Peyer's patch (tissue), 4 donors: ENCODE results near the gene LRGUK. TPM values are rescaled to one million over a fixed set of nuclear protein-coding genes. Genes with fewer than 3 reads are reported as not detected.

Experiments used
- DNase-seq, 3 donors: peaks; one replicate each; pipeline ENCODE4 v3.0.0-alpha.2; 2017 to 2019
- H3K27ac ChIP-seq, 4 donors: fragments of 200-600 bp; sonication (generic); one replicate each; pipeline ENCODE4 v1.5.1; 2016 to 2019
- H3K27me3 ChIP-seq, 2 donors: fragments of 200-600 bp; sonication (generic); one replicate each; pipeline ENCODE4 v1.5.1; 2019
- H3K36me3 ChIP-seq, 3 donors: fragments of 200-600 bp; sonication (generic); one replicate each; pipeline ENCODE4 v1.5.1; 2016 to 2019
- H3K4me1 ChIP-seq, 4 donors: fragments of 200-600 bp; sonication (generic); one replicate each; pipeline ENCODE4 v1.5.1; 2016 to 2019
- H3K4me3 ChIP-seq, 4 donors: fragments of 200-600 bp; sonication (generic); 1 replicate in 3 of 4; 2 replicates in 1 of 4; pipeline ENCODE4 v1.5.1; 2016 to 2019; ENCODE audit warnings: mild to moderate bottlenecking in 1 of 4
- H3K9me3 ChIP-seq, 4 donors: fragments of 200-600 bp; sonication (generic); one replicate each; pipeline ENCODE4 v1.5.1; 2016 to 2019; ENCODE audit warnings: mild to moderate bottlenecking in 1 of 4
- POLR2A ChIP-seq, 2 donors: fragments of 450-650 bp; IDR thresholded peaks; one replicate each; pipeline ENCODE4 v1.5.1; 2017; ENCODE audit warnings: antibody characterized with exemption in 2 of 2, mild to moderate bottlenecking in 2 of 2, moderate library complexity in 2 of 2
- total RNA-seq, 4 donors: library from RNA; depleted of rRNA; stranded (reverse); fragments of >200 nt; gene quantifications; one replicate each; pipeline ENCODE4 v1.1.0, GENCODE V29; 2016
- TF ChIP-seq, protein P1 (sequence below), 6 experiments: fragments of 450-650 bp in 4 of 6; fragments of 200-600 bp in 2 of 6; sonication (generic) in 1 of 6; IDR thresholded peaks; one replicate each; pipeline ENCODE4 v1.5.1; 2017 to 2019; ENCODE audit warnings: antibody characterized with exemption in 6 of 6, mild to moderate bottlenecking in 3 of 6, moderate library complexity in 1 of 6

Gene LRGUK
- total RNA-seq, 4 donors from 2014 or later, result 0.40 to 3.3 (median 1.0) TPM

DNA sequence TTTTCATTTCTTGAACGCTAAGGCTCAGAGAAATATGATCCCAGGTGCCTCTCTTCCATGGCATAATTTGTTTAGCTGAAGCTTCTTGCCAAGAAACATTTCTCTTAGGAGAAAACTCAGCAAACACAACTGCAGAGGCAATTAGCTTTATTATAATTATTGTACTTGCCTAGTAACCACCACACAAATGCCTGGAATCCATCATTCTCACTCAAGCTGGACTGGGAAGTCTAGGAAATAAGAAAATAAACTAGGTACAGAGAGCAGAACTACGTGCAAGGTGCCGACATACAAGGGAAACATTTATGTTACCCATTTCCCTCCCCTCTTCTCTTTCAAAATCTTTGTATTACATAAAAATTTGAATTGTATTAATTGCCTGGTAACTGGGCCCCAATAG lies 174.5 kb downstream of the LRGUK start:
- Histone ChIP-seq H3K27me3 (no peaks in the 10 kb centered on the region), H3K36me3 (peaks cover 0 to 34% (median 0%) of the 10 kb centered on the region in 3 donors), H3K9me3 (no peaks in the 10 kb centered on the region), H3K4me1 (peaks cover 0 to 12% (median 1%) of the 10 kb centered on the region in 4 donors), H3K4me3 (no peak overlapping the region), H3K27ac (no peak overlapping the region)
- no peak for DNase-seq
- TF ChIP-seq POLR2A (IDR thresholded peaks at IDR 0.05), result no peak
- TF ChIP-seq, protein P1, sequence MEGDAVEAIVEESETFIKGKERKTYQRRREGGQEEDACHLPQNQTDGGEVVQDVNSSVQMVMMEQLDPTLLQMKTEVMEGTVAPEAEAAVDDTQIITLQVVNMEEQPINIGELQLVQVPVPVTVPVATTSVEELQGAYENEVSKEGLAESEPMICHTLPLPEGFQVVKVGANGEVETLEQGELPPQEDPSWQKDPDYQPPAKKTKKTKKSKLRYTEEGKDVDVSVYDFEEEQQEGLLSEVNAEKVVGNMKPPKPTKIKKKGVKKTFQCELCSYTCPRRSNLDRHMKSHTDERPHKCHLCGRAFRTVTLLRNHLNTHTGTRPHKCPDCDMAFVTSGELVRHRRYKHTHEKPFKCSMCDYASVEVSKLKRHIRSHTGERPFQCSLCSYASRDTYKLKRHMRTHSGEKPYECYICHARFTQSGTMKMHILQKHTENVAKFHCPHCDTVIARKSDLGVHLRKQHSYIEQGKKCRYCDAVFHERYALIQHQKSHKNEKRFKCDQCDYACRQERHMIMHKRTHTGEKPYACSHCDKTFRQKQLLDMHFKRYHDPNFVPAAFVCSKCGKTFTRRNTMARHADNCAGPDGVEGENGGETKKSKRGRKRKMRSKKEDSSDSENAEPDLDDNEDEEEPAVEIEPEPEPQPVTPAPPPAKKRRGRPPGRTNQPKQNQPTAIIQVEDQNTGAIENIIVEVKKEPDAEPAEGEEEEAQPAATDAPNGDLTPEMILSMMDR (IDR thresholded peaks at IDR 0.05), result no peak

DNA sequence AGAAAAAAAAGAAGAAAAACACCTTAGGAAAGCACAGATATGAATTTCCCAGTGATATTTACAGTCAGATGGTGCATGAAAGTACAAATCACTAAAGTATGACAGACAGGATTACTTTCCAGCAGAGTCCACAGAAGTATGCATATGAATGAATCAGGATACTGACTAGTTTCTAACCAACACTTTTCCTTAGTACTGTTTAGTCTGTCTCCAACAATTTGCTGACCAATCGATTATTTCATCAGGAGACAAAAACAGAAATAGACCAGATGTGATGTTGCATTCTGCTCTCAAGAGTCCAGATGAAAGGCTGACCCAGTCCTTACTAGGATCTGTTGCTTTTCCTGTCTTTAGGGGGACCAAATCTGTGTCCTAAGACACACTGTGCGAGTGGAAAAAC lies 175.0 kb downstream of the LRGUK start:
- Histone ChIP-seq H3K4me1 (peaks cover 0 to 12% (median 1%) of the 10 kb centered on the region in 4 donors), H3K27me3 (no peaks in the 10 kb centered on the region), H3K27ac (no peak overlapping the region), H3K9me3 (no peaks in the 10 kb centered on the region), H3K36me3 (peaks cover 0 to 34% (median 0%) of the 10 kb centered on the region in 3 donors), H3K4me3 (no peak overlapping the region)
- TF ChIP-seq POLR2A (IDR thresholded peaks at IDR 0.05), result no peak
- TF ChIP-seq, protein P1 (IDR thresholded peaks at IDR 0.05), result no peak
- DNase-seq, result no peak

DNA sequence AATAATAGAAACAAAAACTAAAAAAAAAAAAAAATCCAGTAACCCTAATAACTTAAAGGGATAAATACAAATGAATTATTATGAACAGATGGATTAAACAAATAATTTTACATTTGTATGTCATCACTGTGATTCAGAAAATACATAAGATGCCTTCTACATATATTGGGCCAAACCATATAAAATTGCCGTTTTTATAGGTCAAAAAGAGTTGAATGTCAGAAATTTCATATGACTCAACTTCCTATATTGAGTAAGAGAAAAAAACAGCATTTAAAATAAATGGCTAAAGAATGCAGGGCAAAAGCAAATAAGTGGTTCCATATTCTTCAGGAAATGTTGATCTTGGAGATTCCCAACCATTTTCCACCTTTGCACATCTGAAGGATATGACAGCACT lies 180.2 kb downstream of the LRGUK start:
- Histone ChIP-seq H3K27ac (no peak overlapping the region), H3K9me3 (no peaks in the 10 kb centered on the region), H3K4me3 (no peak overlapping the region), H3K27me3 (no peaks in the 10 kb centered on the region), H3K36me3 (peaks cover 0 to 25% (median 0%) of the 10 kb centered on the region in 3 donors), H3K4me1 (no peaks in the 10 kb centered on the region)
- TF ChIP-seq POLR2A (IDR thresholded peaks at IDR 0.05), result no peak
- TF ChIP-seq, protein P1 (IDR thresholded peaks at IDR 0.05), result no peak
- DNase-seq, result no peak

DNA sequence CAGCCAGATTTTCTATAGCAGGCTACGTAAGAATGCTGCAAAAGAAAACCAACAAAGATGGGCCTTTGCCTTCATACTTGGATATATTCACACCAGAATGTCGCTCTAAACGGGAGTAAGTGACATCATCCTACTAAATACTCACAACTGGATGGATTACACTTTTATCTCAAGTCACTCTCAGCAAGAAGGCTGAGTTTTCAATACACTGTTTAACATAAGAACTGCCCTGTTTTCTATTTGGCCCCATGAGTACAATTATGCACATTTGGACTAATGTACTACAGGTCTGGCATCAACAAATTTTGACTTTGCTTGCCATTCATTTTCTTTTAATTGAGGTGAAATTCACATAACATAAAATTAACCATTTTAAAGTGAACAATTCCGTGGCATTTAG lies 181.4 kb downstream of the LRGUK start:
- H3K9me3 ChIP-seq, result no peaks in the 10 kb centered on the region
- peaks cover 0 to 21% (median 0%) of the 10 kb centered on the region in 3 donors for H3K36me3 ChIP-seq
- no peaks in the 10 kb centered on the region for H3K27me3 ChIP-seq
- H3K27ac ChIP-seq, result no peak overlapping the region
- DNase-seq, result no peak
- TF ChIP-seq POLR2A (IDR thresholded peaks at IDR 0.05), result no peak
- TF ChIP-seq, protein P1 (IDR thresholded peaks at IDR 0.05), result no peak
- no peaks in the 10 kb centered on the region for H3K4me1 ChIP-seq
- H3K4me3 ChIP-seq, result no peak overlapping the region

DNA sequence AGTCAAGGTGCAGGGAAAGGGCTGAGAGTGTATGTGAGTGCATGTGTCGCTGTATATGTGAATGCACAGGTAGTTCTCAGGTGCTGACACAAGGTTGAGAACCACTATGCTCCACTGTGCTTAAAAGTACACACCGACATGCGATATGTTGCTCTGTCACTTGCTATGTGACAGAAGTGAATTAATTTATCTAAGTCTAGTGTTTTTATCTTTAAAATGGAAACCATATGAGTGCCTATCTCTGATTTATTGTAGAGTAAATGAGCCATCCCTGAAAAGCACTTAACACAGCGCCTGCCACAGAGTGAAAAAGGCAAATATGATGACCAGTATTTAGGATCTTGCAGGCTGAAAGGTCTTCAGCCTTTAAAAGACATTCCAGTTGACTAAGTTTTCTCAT lies 184.7 kb downstream of the LRGUK start:
- Histone ChIP-seq H3K4me3 (no peak overlapping the region), H3K27ac (no peak overlapping the region)
- TF ChIP-seq, protein P1 (IDR thresholded peaks at IDR 0.05), result no peak
- no peak for TF ChIP-seq POLR2A (IDR thresholded peaks at IDR 0.05)

DNA sequence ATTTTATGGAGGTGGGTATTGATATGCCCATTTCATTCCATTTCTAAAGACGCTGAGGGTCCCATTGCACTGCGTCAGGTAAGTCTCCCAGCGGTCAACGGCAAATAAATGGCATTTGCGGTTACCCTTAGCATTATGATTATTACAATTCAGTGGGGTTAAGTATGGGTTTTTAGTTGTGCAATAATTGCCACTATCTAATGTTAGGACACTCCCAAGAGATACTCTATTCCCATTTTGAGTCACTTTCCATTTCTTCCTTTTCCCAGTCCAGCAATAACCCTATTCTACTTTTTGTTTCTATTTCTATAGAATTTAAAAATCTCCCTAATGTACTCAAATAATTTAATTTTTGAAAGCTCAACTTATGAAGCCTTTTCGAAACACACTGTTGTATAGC lies 185.6 kb downstream of the LRGUK start:
- Histone ChIP-seq H3K9me3 (no peaks in the 10 kb centered on the region), H3K4me3 (no peak overlapping the region), H3K27me3 (no peaks in the 10 kb centered on the region), H3K27ac (no peak overlapping the region), H3K36me3 (peaks cover 0 to under 1% (median 0%) of the 10 kb centered on the region in 3 donors), H3K4me1 (peaks cover 0 to 6% (median 0%) of the 10 kb centered on the region in 4 donors)
- no peak for TF ChIP-seq POLR2A (IDR thresholded peaks at IDR 0.05)
- TF ChIP-seq, protein P1 (IDR thresholded peaks at IDR 0.05), result no peak
- no peak for DNase-seq

More for the DNA sequence above, 184.7 kb downstream of the LRGUK start:
- Histone ChIP-seq H3K4me1 (peaks cover 0 to 6% (median 0%) of the 10 kb centered on the region in 4 donors), H3K9me3 (no peaks in the 10 kb centered on the region), H3K36me3 (peaks cover 0 to 4% (median 0%) of the 10 kb centered on the region in 3 donors), H3K27me3 (no peaks in the 10 kb centered on the region)
- no peak for DNase-seq
